NOMO-1 treated with dmso at 0.1 percent for 144 hours (cell line): ENCODE results near the gene MKI67.

Experiments
- DNase-seq: peaks from one replicate; lab custom pipeline; 2025; ENCODE audit not compliant: unreplicated experiment; lab: John Stamatoyannopoulos, UW

MKI67 gene

GRCh38 chr10:128054163-128054970, 71.9 kb downstream of the MKI67 start:
- DNase-seq: peak; percentile 61

GRCh38 chr10:128053356-128053755, 72.9 kb downstream of the MKI67 start:
- no peak for DNase-seq

GRCh38 chr10:128052696-128053095, 73.5 kb downstream of the MKI67 start:
- DNase-seq: no peak

- DNase-seq: no peak
These were observed 74.7 kb downstream of the MKI67 start for GRCh38 chr10:128051548-128051947.

- peak; percentile 74 for DNase-seq
These were observed 75.3 kb downstream of the MKI67 start for GRCh38 chr10:128050936-128051335.

GRCh38 chr10:128050121-128050516, 76.1 kb downstream of the MKI67 start:
- DNase-seq: no peak

GRCh38 chr10:128049226-128050120, 76.8 kb downstream of the MKI67 start:
- peak; percentile 19 for DNase-seq

GRCh38 chr10:128048819-128049210, 77.4 kb downstream of the MKI67 start:
- DNase-seq: no peak

GRCh38 chr10:128047991-128048818, 78.0 kb downstream of the MKI67 start:
- peak; percentile 86 for DNase-seq

- DNase-seq: peak; percentile 93
These were observed 78.9 kb downstream of the MKI67 start for GRCh38 chr10:128047351-128047750.

- no peak for DNase-seq
These were observed 79.3 kb downstream of the MKI67 start for GRCh38 chr10:128046953-128047290.
